Dendritic cell treated with granulocyte-macrophage colony-stimulating factor and Interleukin-4, amounts not matched to agents 40 ng/mL and 50 ng/mL, for 4 days (primary cell): ENCODE measurements around the gene WDR82.
A peak's percentile ranks its signal among the peaks of the same experiment; 100 is the strongest.

Experiments
- H3K27ac Mint-ChIP-seq: one replicate; pipeline ENCODE4 v1.8.0; 2022; ENCODE audit warnings: mild to moderate bottlenecking, mixed read lengths
- H3K27me3 Mint-ChIP-seq: one replicate; pipeline ENCODE4 v1.8.0; 2022; ENCODE audit warnings: mild to moderate bottlenecking, mixed read lengths
- H3K36me3 Mint-ChIP-seq: one replicate; pipeline ENCODE4 v1.8.0; 2022; ENCODE audit warnings: low read depth, mixed read lengths
- H3K4me1 Mint-ChIP-seq: one replicate; pipeline ENCODE4 v1.8.0; 2022; ENCODE audit warnings: low read depth, mixed read lengths
- H3K4me3 Mint-ChIP-seq: one replicate; pipeline ENCODE4 v1.8.0; 2022; ENCODE audit warnings: mild to moderate bottlenecking, moderate library complexity, mixed read lengths
- H3K9me3 Mint-ChIP-seq: one replicate; pipeline ENCODE4 v1.8.0; 2022; ENCODE audit warnings: mixed read lengths
- intact Hi-C: fragments of 100-400 bp; cut with micrococcal nuclease; formaldehyde crosslinking; loops from one replicate; pipeline ENCODE4 v1.15.0; 2022

The WDR82 gene, protein sequence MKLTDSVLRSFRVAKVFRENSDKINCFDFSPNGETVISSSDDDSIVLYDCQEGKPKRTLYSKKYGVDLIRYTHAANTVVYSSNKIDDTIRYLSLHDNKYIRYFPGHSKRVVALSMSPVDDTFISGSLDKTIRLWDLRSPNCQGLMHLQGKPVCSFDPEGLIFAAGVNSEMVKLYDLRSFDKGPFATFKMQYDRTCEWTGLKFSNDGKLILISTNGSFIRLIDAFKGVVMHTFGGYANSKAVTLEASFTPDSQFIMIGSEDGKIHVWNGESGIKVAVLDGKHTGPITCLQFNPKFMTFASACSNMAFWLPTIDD

DNA sequence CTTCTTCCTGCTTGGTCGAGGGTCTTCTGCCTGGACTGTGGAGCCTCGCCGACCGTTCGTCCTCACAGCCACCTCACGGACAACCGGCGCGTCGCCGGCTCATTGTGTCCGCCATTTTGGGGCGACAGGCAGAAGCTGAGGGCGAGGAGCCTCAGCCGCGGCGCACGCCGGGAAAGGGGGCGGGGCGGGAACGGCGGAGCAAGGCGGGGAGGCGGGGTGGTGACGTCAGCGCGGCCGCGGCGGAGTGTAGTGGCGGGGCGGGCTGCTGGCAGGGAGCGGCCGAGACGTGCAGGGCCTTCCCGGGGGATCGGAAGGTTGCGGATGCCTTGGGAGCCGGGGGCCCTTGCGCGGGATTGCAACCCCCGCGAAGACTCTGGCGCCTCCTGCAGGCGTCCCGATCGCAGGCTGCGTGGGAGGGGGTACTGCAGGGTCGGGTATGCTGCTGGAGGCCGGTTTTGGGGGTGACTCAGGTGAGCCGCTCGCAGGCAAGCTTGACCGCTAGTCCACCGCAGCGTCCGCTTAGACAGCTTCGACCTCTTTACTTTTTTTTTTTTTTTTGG is at the start of gene WDR82:
Gene WDR82, minus strand, starts transcription at position 140 of the 560 bp plus-strand sequence. CDS start 288 bp downstream, outside the sequence.
- peak within 1 kb of the TSS; percentile 91 for H3K4me3 Mint-ChIP-seq

DNA sequence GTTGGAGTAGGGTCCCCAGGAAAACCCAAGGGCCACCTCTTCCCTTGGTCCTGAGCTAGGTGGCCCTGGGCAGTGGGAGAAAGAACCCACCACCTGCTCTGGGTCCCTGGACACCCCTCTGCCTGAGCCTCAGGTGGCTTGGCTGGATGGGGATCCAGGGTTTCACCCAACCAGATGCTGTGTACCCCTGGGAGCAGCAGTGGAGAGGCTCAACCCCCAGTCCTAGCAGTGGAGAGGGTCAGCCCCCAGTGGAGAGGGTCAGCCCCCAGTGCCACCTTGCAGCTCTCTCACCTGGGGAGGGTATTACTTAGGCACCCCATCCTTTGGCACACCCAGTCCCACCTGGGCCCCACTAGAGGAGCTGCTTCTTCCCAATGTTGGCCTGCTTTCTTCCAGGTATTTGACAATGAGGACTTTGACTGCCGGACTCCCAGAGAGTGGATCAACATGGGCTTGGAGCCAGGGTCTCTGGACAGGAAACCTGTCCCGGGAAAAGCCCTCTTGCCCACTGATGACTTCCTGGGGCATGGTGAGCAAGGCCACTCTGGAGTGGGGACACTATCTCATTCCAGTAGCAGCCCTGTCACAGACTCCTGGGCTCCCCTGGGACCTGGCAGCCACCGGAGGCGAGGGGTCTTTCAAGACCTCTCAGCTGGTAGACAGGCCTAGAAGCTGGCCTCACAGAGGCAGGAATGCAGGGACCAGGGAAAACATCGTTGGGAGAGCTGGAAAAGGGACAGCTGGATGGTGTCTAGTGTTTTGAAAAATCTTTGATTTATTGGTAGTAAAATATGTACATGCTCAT is 49.2 kb upstream of the WDR82 start:
- Mint-ChIP-seq H3K27me3 (no peaks in the 10 kb centered on the region), H3K4me3 (no peak overlapping the region), H3K36me3 (peaks cover 48% of the 10 kb centered on the region), H3K27ac (no peak overlapping the region), H3K4me1 (no peaks in the 10 kb centered on the region), H3K9me3 (no peaks in the 10 kb centered on the region)
- intact Hi-C loops: no loop called here

More for the DNA sequence above, at the start of gene WDR82:
- H3K4me1 Mint-ChIP-seq: peaks cover 64% of the 10 kb centered on the region
- peak within 1 kb of the TSS; percentile 91 for H3K27ac Mint-ChIP-seq
- peaks cover 69% of the 10 kb centered on the region for H3K36me3 Mint-ChIP-seq
- H3K9me3 Mint-ChIP-seq: no peaks in the 10 kb centered on the region
- H3K27me3 Mint-ChIP-seq: no peaks in the 10 kb centered on the region
- intact Hi-C loops: loop anchor here (1.0 to 5.0 kb wide), 2 partner anchors 9 to 41 kb away; partner anchors contain the start of genes GLYCTK and TWF2

DNA sequence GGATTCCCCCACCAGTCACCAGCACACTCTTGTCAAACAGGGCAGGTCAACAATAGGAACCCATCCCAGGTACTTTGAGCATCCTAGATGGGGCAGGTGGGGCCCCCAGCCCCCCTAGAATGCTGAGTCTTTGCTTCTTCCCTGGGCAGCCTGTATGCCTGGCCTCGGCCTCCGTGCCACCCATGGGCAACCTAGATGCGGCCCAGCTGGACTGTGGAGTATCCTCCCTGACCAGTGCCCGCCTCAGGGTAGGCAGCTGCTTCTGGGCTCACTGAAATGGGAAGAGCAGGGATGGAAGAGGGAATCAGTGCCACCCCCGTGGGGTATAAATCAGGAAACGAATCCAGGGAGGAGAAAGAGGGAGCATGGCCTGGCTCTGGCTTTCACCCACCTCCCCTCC is 48.5 kb upstream of the WDR82 start:
- intact Hi-C loops: no loop called here
- Mint-ChIP-seq H3K36me3 (peaks cover 44% of the 10 kb centered on the region), H3K9me3 (no peaks in the 10 kb centered on the region), H3K27me3 (no peaks in the 10 kb centered on the region), H3K4me1 (no peaks in the 10 kb centered on the region), H3K27ac (no peak overlapping the region), H3K4me3 (no peak overlapping the region)

DNA sequence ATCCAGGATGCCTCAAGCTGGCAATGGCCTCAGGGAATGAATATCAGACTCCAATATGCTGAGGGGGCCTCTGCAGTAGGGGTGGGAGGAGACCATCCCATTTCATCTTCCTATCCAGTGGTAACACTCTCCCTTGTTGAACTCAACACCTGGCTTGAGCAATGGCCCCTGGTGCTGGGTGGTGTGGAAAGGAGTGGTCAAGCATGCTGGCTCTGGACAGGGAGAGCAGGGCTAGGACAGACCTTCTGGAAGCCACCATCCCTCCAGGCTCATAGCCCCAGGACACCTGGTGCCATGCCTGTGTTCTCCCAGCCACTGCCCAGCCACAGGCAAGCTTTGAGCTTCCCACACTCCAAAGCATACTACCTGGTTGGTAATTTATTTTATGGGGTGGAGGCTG is 47.2 kb upstream of the WDR82 start:
- Mint-ChIP-seq H3K36me3 (peaks cover 40% of the 10 kb centered on the region), H3K9me3 (no peaks in the 10 kb centered on the region), H3K27ac (no peak overlapping the region), H3K27me3 (peaks cover 2% of the 10 kb centered on the region), H3K4me3 (no peak overlapping the region), H3K4me1 (no peaks in the 10 kb centered on the region)
- intact Hi-C loops: no loop called here

DNA sequence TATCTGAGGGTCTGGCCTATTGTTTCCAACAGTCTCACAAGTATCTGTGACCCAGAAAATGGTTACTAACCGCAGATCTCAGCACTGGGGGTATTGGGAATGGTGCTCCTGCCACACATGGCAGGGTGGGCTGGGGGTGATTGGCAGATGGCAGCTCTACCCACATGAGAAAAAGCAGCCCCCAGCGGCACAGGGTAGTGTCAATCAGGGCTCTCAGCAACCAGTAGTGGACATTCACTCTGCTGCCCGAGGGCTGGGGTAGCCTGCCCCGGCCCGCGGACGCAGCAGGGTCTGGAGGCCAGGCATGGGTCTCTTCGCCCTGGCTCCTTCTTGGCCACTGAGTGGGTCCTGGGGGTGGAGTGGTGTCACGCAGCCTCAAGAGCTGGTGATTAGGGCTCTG is 46.2 kb upstream of the WDR82 start:
- Mint-ChIP-seq H3K4me1 (no peaks in the 10 kb centered on the region), H3K9me3 (no peaks in the 10 kb centered on the region), H3K36me3 (peaks cover 39% of the 10 kb centered on the region), H3K4me3 (no peak overlapping the region), H3K27ac (no peak overlapping the region), H3K27me3 (peaks cover 2% of the 10 kb centered on the region)
- intact Hi-C loops: no loop called here

DNA sequence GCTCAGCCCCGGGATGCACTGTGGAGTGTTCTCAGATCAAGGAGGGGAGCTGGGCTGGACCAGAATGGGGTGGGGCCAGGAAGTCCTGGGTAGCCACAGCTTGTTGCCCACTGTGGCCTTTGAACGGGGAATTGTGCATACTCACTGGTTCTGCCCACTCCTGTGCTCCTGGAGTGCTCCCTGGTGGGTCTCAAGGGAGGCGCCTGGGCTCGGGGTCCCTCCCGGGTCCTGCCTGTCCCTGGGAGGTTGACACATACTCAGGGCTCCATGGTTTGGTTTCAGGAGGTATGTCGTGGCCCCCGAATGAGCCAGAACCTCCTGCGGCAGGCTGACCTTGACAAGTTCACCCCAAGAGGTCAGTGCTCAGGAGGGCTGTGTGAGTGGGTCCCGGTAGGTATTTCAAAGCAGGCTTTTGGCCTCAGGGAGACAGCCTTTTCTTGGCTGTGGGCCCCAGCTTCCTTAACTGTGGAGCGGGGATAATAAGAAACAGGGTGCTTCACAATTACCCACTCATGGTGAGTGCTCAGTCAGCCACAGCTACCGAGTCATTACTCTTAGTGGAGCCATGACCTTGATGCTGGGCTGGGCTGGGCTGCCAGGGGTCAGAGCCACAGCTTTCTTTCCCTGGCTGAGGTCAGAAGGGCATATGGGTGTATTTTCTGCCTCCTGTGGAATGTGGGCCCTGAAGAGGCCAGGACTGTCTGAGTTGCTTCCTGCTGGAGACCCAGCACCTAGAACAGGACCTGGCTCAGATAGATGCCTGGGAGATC is 45.3 kb upstream of the WDR82 start:
- H3K27ac Mint-ChIP-seq: no peak overlapping the region
- peaks cover 1% of the 10 kb centered on the region for H3K4me1 Mint-ChIP-seq
- no peak overlapping the region for H3K4me3 Mint-ChIP-seq
- intact Hi-C loops: no loop called here
- peaks cover 3% of the 10 kb centered on the region for H3K27me3 Mint-ChIP-seq
- no peaks in the 10 kb centered on the region for H3K9me3 Mint-ChIP-seq
- peaks cover 39% of the 10 kb centered on the region for H3K36me3 Mint-ChIP-seq

DNA sequence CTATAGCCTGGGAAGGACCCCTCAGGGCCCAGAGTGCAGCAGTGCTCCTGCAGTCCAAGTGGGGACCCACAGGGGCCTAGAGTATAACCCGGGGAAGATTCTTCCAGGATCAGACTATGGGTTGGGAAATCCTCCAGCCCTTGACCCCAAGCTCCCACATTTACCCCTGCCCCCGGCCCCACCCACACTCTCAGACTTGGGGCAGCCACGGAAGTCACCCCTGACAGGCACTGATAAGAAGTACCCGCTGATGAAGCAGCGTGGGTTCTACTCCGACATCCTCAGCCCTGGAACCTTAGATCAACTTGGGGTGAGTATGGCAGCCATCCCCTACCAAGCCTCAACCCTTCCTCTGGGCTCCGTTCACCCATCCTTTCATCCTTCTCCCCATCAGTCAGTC is 44.0 kb upstream of the WDR82 start:
- H3K9me3 Mint-ChIP-seq: no peaks in the 10 kb centered on the region
- peaks cover 14% of the 10 kb centered on the region for H3K4me1 Mint-ChIP-seq
- no peak overlapping the region for H3K4me3 Mint-ChIP-seq
- H3K27me3 Mint-ChIP-seq: peaks cover 13% of the 10 kb centered on the region
- no peak overlapping the region for H3K27ac Mint-ChIP-seq
- intact Hi-C loops: no loop called here
- H3K36me3 Mint-ChIP-seq: peaks cover 27% of the 10 kb centered on the region

DNA sequence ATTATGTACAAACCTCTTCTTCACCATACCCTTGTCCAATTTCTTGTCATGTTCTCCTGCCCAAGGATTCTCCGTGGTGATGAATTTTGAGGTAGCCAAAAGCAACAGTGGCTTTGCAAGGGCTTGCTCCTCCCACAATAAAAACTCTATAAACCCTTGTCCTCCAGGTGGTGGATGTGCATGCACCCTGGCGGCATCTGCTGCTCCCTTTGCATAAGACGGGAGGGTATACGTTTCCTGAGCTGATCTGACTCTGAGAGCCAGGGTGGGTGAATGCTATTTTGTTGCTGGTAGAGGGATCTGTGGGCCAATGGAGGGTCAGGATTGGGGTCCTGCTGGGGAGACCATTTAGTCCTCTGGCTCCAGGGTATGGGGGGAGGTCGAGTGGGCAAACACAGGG is 43.0 kb upstream of the WDR82 start:
- no peaks in the 10 kb centered on the region for H3K9me3 Mint-ChIP-seq
- peaks cover 28% of the 10 kb centered on the region for H3K36me3 Mint-ChIP-seq
- peaks cover 23% of the 10 kb centered on the region for H3K4me1 Mint-ChIP-seq
- intact Hi-C loops: no loop called here
- H3K27ac Mint-ChIP-seq: no peak overlapping the region
- H3K4me3 Mint-ChIP-seq: no peak overlapping the region
- peaks cover 16% of the 10 kb centered on the region for H3K27me3 Mint-ChIP-seq

DNA sequence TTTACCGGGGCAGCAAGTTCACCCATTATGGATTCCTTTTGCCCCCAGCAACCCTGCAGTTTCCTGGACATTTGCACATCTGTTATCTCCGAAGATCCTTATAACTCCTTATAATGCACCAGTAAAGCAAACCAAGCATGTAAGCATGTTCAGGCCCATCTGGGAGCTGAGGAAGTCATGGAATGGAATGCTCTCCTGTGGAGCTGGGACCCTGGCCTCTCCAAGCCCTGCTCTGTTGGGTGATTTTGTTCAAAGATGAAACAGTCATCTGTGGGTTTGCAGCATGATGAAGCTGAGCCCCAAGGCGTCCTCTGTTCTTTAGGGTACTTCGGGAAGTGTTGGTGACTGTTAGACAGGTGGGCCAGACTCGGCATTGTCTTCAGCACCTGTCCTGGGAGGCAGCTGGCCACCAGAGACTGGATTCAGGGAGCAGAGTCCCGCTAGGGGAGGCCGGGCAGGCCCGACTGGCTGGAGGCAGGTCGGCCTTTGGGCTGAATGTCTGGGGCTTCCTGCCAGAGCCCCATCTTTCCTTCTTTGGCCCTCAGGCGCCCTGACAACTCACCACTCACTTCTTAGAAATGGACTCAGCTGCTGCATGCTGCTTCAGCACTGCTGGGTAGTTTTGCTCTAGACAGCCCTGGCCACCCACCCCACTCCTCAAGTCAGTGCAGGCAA is 41.6 kb upstream of the WDR82 start:
- intact Hi-C loops: no loop called here
- Mint-ChIP-seq H3K36me3 (peaks cover 25% of the 10 kb centered on the region), H3K27ac (no peak overlapping the region), H3K4me3 (no peak overlapping the region), H3K4me1 (peaks cover 35% of the 10 kb centered on the region), H3K27me3 (peaks cover 20% of the 10 kb centered on the region), H3K9me3 (no peaks in the 10 kb centered on the region)

DNA sequence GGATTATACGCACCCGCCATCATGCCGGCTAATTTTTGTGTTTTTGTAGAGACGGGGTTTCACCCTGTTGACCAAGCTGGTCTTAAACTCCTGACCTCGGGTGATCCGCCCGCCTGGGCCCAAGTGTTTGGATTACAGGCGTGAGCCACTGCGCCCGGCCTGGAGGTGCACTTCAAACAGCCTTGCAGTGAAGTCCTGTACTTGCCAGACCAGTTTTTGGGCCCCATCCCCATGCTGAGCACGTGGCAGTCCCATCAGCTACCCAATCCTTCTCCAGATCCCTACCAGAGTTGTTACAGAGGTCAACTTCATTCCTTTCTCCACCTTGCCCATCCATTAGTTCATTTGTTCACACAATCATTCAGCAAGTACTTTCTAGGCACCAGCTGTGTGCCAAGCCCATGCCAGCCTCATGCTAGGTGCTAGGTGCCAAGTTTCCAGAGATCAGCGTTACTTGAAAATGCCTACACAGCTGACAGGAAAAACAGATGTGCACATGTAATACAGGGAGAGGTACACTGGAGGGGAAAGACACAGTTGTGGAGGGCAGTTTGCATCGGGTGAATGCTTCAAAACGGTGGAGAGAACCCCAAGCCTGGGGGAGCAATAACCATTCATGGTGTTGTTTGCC is 39.9 kb upstream of the WDR82 start:
- Mint-ChIP-seq H3K27ac (no peak overlapping the region), H3K27me3 (peaks cover 23% of the 10 kb centered on the region), H3K4me1 (peaks cover 52% of the 10 kb centered on the region), H3K36me3 (peaks cover 30% of the 10 kb centered on the region), H3K9me3 (no peaks in the 10 kb centered on the region), H3K4me3 (no peak overlapping the region)
- intact Hi-C loops: no loop called here

DNA sequence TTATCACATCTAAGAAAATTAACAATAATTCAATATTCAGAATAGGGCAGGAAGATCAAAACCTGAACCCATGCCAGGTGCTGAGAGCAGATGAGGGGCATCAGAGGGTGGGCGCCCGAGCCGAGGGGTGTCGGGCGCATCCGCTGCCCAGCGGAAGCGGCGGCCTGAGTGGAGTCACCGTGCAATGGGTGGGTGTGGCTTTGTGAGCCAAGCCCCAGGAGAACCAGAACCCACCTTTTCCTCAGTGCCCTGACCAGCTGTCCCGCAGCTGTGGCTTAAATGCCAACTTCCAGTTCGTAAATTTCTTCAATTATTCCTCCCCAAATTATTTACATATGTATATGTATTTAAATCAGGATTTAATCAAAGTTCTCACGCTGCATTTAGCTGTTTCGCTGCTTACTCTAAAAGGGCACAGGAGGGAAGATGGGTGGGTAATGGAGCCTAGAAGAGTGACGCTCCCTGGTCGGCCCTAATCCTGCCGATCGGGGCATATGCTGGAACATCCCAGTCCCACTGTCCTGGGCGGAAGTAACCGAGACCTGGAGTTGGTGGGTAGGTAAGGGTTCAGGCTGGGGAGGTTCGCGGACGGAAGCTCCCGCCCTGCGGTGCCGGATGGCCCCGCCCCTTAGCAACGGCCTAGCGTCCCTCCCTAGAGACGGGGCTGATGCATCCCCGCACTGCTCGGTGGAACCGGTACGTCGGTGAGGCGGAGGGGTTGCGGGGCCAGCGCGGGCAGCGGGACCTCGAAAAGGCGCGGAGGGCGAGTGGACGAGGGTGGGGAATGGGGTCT is 39.0 kb upstream of the WDR82 start:
- Mint-ChIP-seq H3K27me3 (peaks cover 23% of the 10 kb centered on the region), H3K36me3 (peaks cover 21% of the 10 kb centered on the region), H3K27ac (no peak overlapping the region), H3K4me1 (peaks cover 60% of the 10 kb centered on the region), H3K9me3 (no peaks in the 10 kb centered on the region), H3K4me3 (peak overlapping the region; percentile 49)
- intact Hi-C loops: no loop called here

DNA sequence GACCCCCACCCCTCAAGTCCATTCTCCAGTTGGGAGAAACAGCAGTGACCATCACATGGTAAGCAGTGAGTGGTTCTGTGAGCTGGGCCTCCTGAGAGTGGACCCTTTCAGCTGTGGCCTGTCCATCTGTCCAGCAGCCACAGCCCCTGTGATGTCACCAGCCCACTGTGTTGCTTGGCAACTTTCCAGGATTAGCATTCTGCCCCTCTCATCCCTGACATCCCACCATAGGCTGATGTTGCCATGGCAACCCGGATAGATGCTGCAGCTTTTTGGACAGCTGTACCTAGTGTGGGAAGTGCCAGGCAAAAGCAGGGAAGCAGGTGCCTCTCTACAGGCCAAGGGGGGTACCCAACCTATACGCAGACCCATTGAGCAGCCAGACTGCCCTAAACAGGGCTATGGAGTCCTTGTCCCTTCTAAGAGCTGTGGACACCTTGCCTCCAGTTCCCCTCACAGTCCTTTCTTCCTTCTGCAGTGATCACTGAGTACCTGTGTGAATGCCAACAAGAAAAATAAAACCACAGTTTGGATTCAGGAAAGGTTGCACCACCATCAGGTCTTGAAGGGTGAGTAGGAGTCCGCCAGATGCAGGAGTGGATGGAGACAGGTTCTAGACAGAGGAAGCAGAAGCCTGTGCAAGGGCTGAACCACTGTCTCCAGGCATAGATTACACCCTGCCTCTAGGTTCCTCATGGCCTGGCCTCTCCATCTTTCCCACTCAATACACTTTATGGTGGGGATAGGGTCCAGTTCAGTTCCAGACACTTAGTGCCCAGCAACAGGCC is 37.7 kb upstream of the WDR82 start, which contains the start of gene DNAH1:
Gene DNAH1, plus strand, starts transcription at position 343 of the 788 bp plus-strand sequence. CDS start 6,124 bp downstream, outside the sequence.
- Mint-ChIP-seq H3K9me3 (no peaks in the 10 kb centered on the region), H3K27me3 (peaks cover 22% of the 10 kb centered on the region), H3K4me3 (no peak within 1 kb of the TSS), H3K36me3 (peaks cover 13% of the 10 kb centered on the region), H3K4me1 (peaks cover 72% of the 10 kb centered on the region), H3K27ac (no peak within 1 kb of the TSS)
- intact Hi-C loops: no loop called here
